HG03558 (cell line): ENCODE measurements around the gene CATSPER1.

Source experiments
- ATAC-seq: cut with Tn5 transposase; IDR thresholded peaks from one replicate; pipeline ENCODE4 v1.9.1; 2021; ENCODE audit warnings: moderate number of reproducible peaks; ENCODE audit not compliant: unreplicated experiment; ENCODE audit errors: extremely low read depth

The CATSPER1 gene

GRCh38 chr11:65976216-65977176 is 49.8 kb downstream of the CATSPER1 start:
- ATAC-seq = no peak

GRCh38 chr11:65975771-65976170 is 50.5 kb downstream of the CATSPER1 start:
- ATAC-seq = no peak

- ATAC-seq = no peak
These were observed 52.7 kb downstream of the CATSPER1 start for GRCh38 chr11:65973439-65974110.

- ATAC-seq = no peak
These were observed 54.2 kb downstream of the CATSPER1 start for GRCh38 chr11:65972116-65972515.

GRCh38 chr11:65968600-65969482 is 57.4 kb downstream of the CATSPER1 start:
- no peak for ATAC-seq

GRCh38 chr11:65967329-65967934 is 58.8 kb downstream of the CATSPER1 start:
- ATAC-seq = no peak
